ENCODE measurements around the gene ABI2.

Gene ABI2

DNA sequence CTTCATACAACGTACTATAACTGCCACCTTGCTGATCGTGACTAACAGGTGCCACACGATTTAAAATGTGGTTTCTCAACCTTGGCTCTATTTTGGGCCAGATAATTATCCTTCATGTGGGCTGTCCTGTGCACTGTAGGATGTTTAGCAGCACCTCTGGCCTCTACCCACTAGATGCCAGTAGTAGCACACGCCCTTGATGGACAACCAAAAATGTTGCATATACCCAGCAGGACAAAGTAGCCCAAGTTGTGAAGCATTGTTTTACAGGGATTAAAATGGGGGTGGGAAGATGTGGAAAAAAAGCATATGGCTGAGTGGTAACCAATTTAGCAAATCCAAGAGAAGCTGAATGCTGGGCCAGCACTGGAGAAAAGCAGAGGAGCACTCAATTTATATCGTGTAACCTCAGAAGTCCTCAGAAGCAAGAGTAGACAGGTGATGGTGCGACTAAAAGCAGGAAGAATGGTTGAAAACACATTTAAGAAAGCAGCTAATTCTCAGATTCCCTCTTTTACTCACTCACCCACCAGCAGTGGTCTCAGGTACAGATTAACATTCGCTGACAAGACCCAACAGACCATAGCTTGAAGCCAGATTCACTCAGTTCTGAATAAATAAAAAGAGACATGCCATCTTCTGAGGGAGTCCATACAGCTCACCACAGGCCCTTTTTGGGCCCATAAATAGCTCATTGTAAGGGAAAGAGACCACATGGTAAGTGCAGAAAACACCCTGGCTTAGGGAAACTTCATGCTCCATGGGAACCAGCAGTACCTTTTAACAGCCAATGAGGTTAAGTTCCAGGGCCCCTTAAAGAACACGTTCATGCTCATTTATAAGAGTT, 156.3 kb downstream of the ABI2 start:
- no peak overlapping the region for H2BK120ac ChIP-seq (ENCODE audit: low read depth, low read length)
- DNase-seq = peak; percentile 71
- H3K79me1 ChIP-seq (ENCODE audit: low read length) = peaks cover 2% of the 10 kb centered on the region
- no peak overlapping the region for H3K27ac ChIP-seq (ENCODE audit: low read depth, low read length)
- no peaks in the 10 kb centered on the region for H3K79me2 ChIP-seq (ENCODE audit: control insufficient read depth, insufficient read depth, low read length)
- no peaks in the 10 kb centered on the region for H3K36me3 ChIP-seq (ENCODE audit: control insufficient read depth, insufficient read depth, low read length)
- no peak overlapping the region for H3K4ac ChIP-seq (ENCODE audit: low read depth, low read length)
- no CpG with 5 or more reads among the region's 8 CpGs for WGBS (ENCODE audit: extremely low coverage, insufficient coverage, low lambda C conversion rate)
- peaks cover 2% of the 10 kb centered on the region for H3K4me1 ChIP-seq (ENCODE audit: control insufficient read depth, low read depth, low read length)
- H4K8ac ChIP-seq (ENCODE audit: low read depth, low read length) = peak overlapping the region; percentile 39
- no peak overlapping the region for H3K4me3 ChIP-seq (ENCODE audit: low read length)
- H3K9ac ChIP-seq (ENCODE audit: low read length) = no peak overlapping the region
- H2BK5ac ChIP-seq (ENCODE audit: low read length) = no peak overlapping the region
- no peak overlapping the region for H3K56ac ChIP-seq (ENCODE audit: low read length)
- H4K5ac ChIP-seq (ENCODE audit: low read length) = no peak overlapping the region
- no peak overlapping the region for H3K4me2 ChIP-seq (ENCODE audit: low read length)
- no peak overlapping the region for H2BK15ac ChIP-seq (replicated peaks; ENCODE audit: low read depth)
- H3K18ac ChIP-seq (ENCODE audit: low read length) = peak overlapping the region; percentile 42
- H3K27me3 ChIP-seq (ENCODE audit: insufficient read depth, low read length, poor library complexity) = no peaks in the 10 kb centered on the region
- no peak overlapping the region for H3K23ac ChIP-seq (ENCODE audit: low read length)
- H2AK5ac ChIP-seq (ENCODE audit: low read length) = no peak overlapping the region

DNA sequence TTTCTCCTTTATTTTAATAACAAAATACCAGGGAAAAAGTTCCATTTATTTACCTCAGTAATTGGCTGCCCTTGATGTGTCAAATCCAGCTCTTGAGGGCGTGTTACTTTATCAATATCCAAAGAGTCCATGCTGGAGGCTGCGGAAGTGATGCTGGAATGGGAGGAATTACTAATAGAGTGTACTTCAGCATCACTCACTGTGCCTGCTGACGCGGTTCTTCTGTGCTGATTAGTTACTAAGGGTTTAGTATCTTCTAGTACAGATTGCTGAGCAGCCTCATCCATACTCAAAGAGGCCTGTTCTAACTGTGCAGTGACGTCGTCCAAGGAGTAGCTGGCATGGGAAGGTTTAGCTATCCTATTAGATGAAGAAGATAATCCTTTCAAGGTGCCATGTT, 161.3 kb downstream of the ABI2 start:
- H3K4me2 ChIP-seq (ENCODE audit: low read length) = no peak overlapping the region
- H3K27ac ChIP-seq (ENCODE audit: low read depth, low read length) = no peak overlapping the region
- H2BK15ac ChIP-seq (replicated peaks; ENCODE audit: low read depth) = no peak overlapping the region
- H3K9ac ChIP-seq (ENCODE audit: low read length) = no peak overlapping the region
- DNase-seq = no peak
- H3K4me3 ChIP-seq (ENCODE audit: low read length) = no peak overlapping the region
- H3K56ac ChIP-seq (ENCODE audit: low read length) = no peak overlapping the region
- no peak overlapping the region for H3K4ac ChIP-seq (ENCODE audit: low read depth, low read length)
- no peaks in the 10 kb centered on the region for H3K27me3 ChIP-seq (ENCODE audit: insufficient read depth, low read length, poor library complexity)
- H4K5ac ChIP-seq (ENCODE audit: low read length) = no peak overlapping the region
- H2BK5ac ChIP-seq (ENCODE audit: low read length) = no peak overlapping the region
- H3K79me2 ChIP-seq (ENCODE audit: control insufficient read depth, insufficient read depth, low read length) = no peaks in the 10 kb centered on the region
- H3K18ac ChIP-seq (ENCODE audit: low read length) = no peak overlapping the region
- peaks cover under 1% of the 10 kb centered on the region for H3K4me1 ChIP-seq (ENCODE audit: control insufficient read depth, low read depth, low read length)
- H3K79me1 ChIP-seq (ENCODE audit: low read length) = peaks cover 2% of the 10 kb centered on the region
- no CpG with 5 or more reads among the region's 6 CpGs for WGBS (ENCODE audit: extremely low coverage, insufficient coverage, low lambda C conversion rate)
- H3K23ac ChIP-seq (ENCODE audit: low read length) = no peak overlapping the region
- H3K36me3 ChIP-seq (ENCODE audit: control insufficient read depth, insufficient read depth, low read length) = no peaks in the 10 kb centered on the region
- no peak overlapping the region for H2BK120ac ChIP-seq (ENCODE audit: low read depth, low read length)
- H4K8ac ChIP-seq (ENCODE audit: low read depth, low read length) = no peak overlapping the region
- H2AK5ac ChIP-seq (ENCODE audit: low read length) = no peak overlapping the region

DNA sequence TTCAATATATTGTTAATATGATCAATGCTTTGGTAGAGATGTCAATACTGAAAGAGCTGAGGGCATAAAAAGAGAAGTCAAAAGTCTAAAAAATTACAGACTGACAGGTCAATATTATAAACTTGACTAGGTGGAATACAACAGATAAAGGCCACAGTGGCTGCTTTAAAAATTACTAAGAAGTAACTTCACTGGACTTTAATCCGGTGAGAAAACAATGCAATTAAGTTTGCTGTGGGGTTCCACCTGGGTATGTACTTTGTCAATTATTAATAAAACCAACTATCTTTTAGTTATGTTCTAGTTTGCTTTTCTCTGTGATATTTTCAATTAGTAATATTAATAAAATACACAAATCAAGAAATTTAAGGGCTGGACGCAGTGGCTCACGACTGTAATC, 162.2 kb downstream of the ABI2 start:
- Histone ChIP-seq H3K4me2 (ENCODE audit: low read length) (no peak overlapping the region), H3K27ac (ENCODE audit: low read depth, low read length) (no peak overlapping the region), H3K18ac (ENCODE audit: low read length) (no peak overlapping the region), H3K36me3 (ENCODE audit: control insufficient read depth, insufficient read depth, low read length) (no peaks in the 10 kb centered on the region), H3K9ac (ENCODE audit: low read length) (no peak overlapping the region), H3K79me2 (ENCODE audit: control insufficient read depth, insufficient read depth, low read length) (no peaks in the 10 kb centered on the region), H3K4me1 (ENCODE audit: control insufficient read depth, low read depth, low read length) (no peaks in the 10 kb centered on the region), H3K4me3 (ENCODE audit: low read length) (no peak overlapping the region), H3K27me3 (ENCODE audit: insufficient read depth, low read length, poor library complexity) (no peaks in the 10 kb centered on the region), H3K56ac (ENCODE audit: low read length) (no peak overlapping the region), H3K4ac (ENCODE audit: low read depth, low read length) (no peak overlapping the region), H2BK15ac (replicated peaks; ENCODE audit: low read depth) (no peak overlapping the region), H2AK5ac (ENCODE audit: low read length) (no peak overlapping the region), H4K5ac (ENCODE audit: low read length) (no peak overlapping the region), H3K79me1 (ENCODE audit: low read length) (peaks cover 2% of the 10 kb centered on the region), H3K23ac (ENCODE audit: low read length) (no peak overlapping the region), H4K8ac (ENCODE audit: low read depth, low read length) (no peak overlapping the region), H2BK120ac (ENCODE audit: low read depth, low read length) (no peak overlapping the region), H2BK5ac (ENCODE audit: low read length) (no peak overlapping the region)
- no CpG with 5 or more reads among the region's 3 CpGs for WGBS (ENCODE audit: extremely low coverage, insufficient coverage, low lambda C conversion rate)
- no peak for DNase-seq

DNA sequence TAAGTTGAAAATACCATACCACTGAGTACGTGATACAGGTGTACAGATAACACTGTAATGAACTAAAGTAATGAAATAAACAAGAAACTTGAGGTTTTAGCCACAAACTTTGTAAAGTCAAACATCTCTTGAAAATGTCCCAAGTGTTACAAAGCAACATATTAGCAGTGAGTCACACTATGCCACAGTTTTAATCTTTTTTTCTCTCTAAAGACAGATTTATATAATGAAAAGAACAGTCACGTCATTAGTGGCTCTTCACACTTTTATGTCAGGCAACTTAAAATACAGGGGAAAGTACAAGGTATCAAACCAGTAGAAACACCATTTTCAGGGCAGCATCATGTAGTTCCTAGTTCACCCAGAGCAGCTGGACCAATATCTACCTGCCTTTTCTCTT, 164.8 kb downstream of the ABI2 start:
- Histone ChIP-seq H3K23ac (ENCODE audit: low read length) (no peak overlapping the region), H3K79me1 (ENCODE audit: low read length) (no peaks in the 10 kb centered on the region), H3K79me2 (ENCODE audit: control insufficient read depth, insufficient read depth, low read length) (no peaks in the 10 kb centered on the region), H2BK15ac (replicated peaks; ENCODE audit: low read depth) (no peak overlapping the region), H2AK5ac (ENCODE audit: low read length) (no peak overlapping the region), H2BK5ac (ENCODE audit: low read length) (no peak overlapping the region), H2BK120ac (ENCODE audit: low read depth, low read length) (no peak overlapping the region), H4K8ac (ENCODE audit: low read depth, low read length) (no peak overlapping the region), H3K27me3 (ENCODE audit: insufficient read depth, low read length, poor library complexity) (no peaks in the 10 kb centered on the region), H3K4me3 (ENCODE audit: low read length) (no peak overlapping the region), H3K18ac (ENCODE audit: low read length) (no peak overlapping the region), H3K4me1 (ENCODE audit: control insufficient read depth, low read depth, low read length) (no peaks in the 10 kb centered on the region), H3K27ac (ENCODE audit: low read depth, low read length) (no peak overlapping the region), H3K36me3 (ENCODE audit: control insufficient read depth, insufficient read depth, low read length) (no peaks in the 10 kb centered on the region), H3K4me2 (ENCODE audit: low read length) (no peak overlapping the region), H3K4ac (ENCODE audit: low read depth, low read length) (no peak overlapping the region), H3K56ac (ENCODE audit: low read length) (no peak overlapping the region), H4K5ac (ENCODE audit: low read length) (no peak overlapping the region), H3K9ac (ENCODE audit: low read length) (no peak overlapping the region)
- no peak for DNase-seq
- WGBS (ENCODE audit: extremely low coverage, insufficient coverage, low lambda C conversion rate) = no CpG with 5 or more reads among the region's 2 CpGs

Data from mesendoderm (in vitro differentiated cells).